GM12878 (cell line): ENCODE results near the gene TFF1. TPM values are rescaled to one million over a fixed set of nuclear protein-coding genes. Genes with fewer than 3 reads are reported as not detected.

Experiments used
- ATAC-seq: fragments of 200-7000 bp; cut with Tn5 transposase; 3 replicates; pipeline ENCODE4 v1.9.1; 2020; ENCODE audit warnings: mild to moderate bottlenecking, moderate library complexity
- BruUV-seq: library from RNA; stranded (reverse); fragments of 400-500 nt; replicated peaks from 2 replicates; lab custom pipeline; 2021; lab: Mats Ljungman, UMichigan
- CTCF ChIA-PET: fragments of 300-600 bp; sonication (Branson Sonifier 250); formaldehyde crosslinking; extraction: SDS; loops from one replicate; lab custom pipeline; 2021; ENCODE audit warnings: inconsistent platforms; lab: Yijun Ruan, JAX
- POLR2A ChIA-PET: fragments of 350-600 bp; formaldehyde crosslinking; extraction: SDS; loops from one replicate; lab custom pipeline; 2021; ENCODE audit warnings: inconsistent platforms; lab: Charles Lee
- RAD21 ChIA-PET: fragments of 300-600 bp; sonication (Branson Sonifier 250); formaldehyde crosslinking; loops from one replicate; lab custom pipeline; 2023; ENCODE audit warnings: antibody characterized with exemption; ENCODE audit not compliant: unreplicated experiment; lab: Charles Lee
- SMC1A ChIA-PET: fragments of 300-600 bp; sonication (Branson Sonifier 250); formaldehyde crosslinking; loops from one replicate; lab custom pipeline; 2023; ENCODE audit not compliant: unreplicated experiment, uncharacterized antibody; lab: Charles Lee
- DNase-seq: peaks from one replicate; pipeline ENCODE4 v3.0.0-alpha.2; 2011; ENCODE audit warnings: low read depth, low spot score
- FAIRE-seq: peaks from 3 replicates; lab custom pipeline; 2011; peaks lifted over from hg19 to GRCh38; lab: Jason Lieb, UNC
- H2AFZ ChIP-seq: 2 replicates; pipeline ENCODE4 v1.6.0; 2011; ENCODE audit warnings: low read depth, low read length, control low read depth; ENCODE audit not compliant: control insufficient read depth
- H3K27ac ChIP-seq: 2 replicates; pipeline ENCODE4 v1.5.1; 2011; ENCODE audit warnings: control low read depth; ENCODE audit not compliant: control insufficient read depth, insufficient read depth
- H3K27me3 ChIP-seq, 2 experiments: replicated peaks in 1 of 2; 2 replicates each; pipeline versions ENCODE4 v1.6.0 to v1.6.1; 2011; ENCODE audit warnings: low read length in 1 of 2; ENCODE audit not compliant: control insufficient read depth in 2 of 2, insufficient read depth in 2 of 2
- H3K36me3 ChIP-seq, 2 experiments: 2 replicates each; pipeline ENCODE4 v1.5.1; 2011; ENCODE audit warnings: low read length in 1 of 2; ENCODE audit not compliant: control insufficient read depth in 2 of 2, insufficient read depth in 2 of 2
- H3K4me1 ChIP-seq: 2 replicates; pipeline ENCODE4 v1.6.1; 2011; ENCODE audit warnings: mild to moderate bottlenecking, low read length, moderate library complexity, mixed read lengths; ENCODE audit not compliant: control insufficient read depth, insufficient read depth
- H3K4me2 ChIP-seq: 2 replicates; pipeline ENCODE4 v1.6.0; 2011; ENCODE audit warnings: control low read depth; ENCODE audit not compliant: control insufficient read depth, insufficient read depth
- H3K4me3 ChIP-seq: fragments of 200-600 bp; sonication (generic); 2 replicates; pipeline ENCODE4 v1.5.1; 2016
- H3K79me2 ChIP-seq: 2 replicates; pipeline ENCODE4 v1.6.0; 2011; ENCODE audit warnings: low read length; ENCODE audit not compliant: control insufficient read depth, insufficient read depth
- H3K9ac ChIP-seq: 2 replicates; pipeline ENCODE4 v1.8.0; 2011; ENCODE audit warnings: low read length, control low read depth, mixed read lengths; ENCODE audit not compliant: control insufficient read depth, insufficient read depth
- H3K9me3 ChIP-seq: replicated peaks from 3 replicates; pipeline ENCODE4 v1.5.1; 2011; ENCODE audit warnings: mild to moderate bottlenecking, low read length; ENCODE audit not compliant: control insufficient read depth, insufficient read depth
- H4K20me1 ChIP-seq: 2 replicates; pipeline ENCODE4 v1.6.0; 2011; ENCODE audit not compliant: control insufficient read depth, insufficient read depth
- ATF7 ChIP-seq: fragments of 450-650 bp; IDR thresholded peaks from 2 replicates; pipeline ENCODE4 v1.6.1; 2016; ENCODE audit warnings: low read depth, mild to moderate bottlenecking
- CBFB ChIP-seq: IDR thresholded peaks from 2 replicates; pipeline ENCODE4 v1.6.1; 2016; ENCODE audit warnings: antibody characterized with exemption, low read depth
- CBX5 ChIP-seq: sonication (generic); IDR thresholded peaks from 2 replicates; pipeline ENCODE4 v1.6.1; 2016; ENCODE audit warnings: low read depth, moderate library complexity, mild to moderate bottlenecking, inconsistent platforms
- CTCF ChIP-seq, 3 experiments: IDR thresholded peaks in 2 of 3; conservative IDR thresholded peaks in 1 of 3; 2 replicates each; pipeline ENCODE4 v1.5.1; 2011; ENCODE audit warnings: low read depth in 3 of 3, low read length in 3 of 3, mild to moderate bottlenecking in 3 of 3, control low read depth in 2 of 3, moderate library complexity in 2 of 3, inconsistent platforms in 1 of 3, mixed read lengths in 1 of 3; ENCODE audit not compliant: control insufficient read depth in 2 of 3, insufficient read depth in 1 of 3; ENCODE audit errors: extremely low read depth in 1 of 3
- HDGF ChIP-seq: fragments of 450-650 bp; IDR thresholded peaks from 2 replicates; pipeline ENCODE4 v1.6.1; 2016; ENCODE audit warnings: antibody characterized with exemption
- MEF2B ChIP-seq: fragments of 450-650 bp; IDR thresholded peaks from 2 replicates; pipeline ENCODE4 v1.6.1; 2018; ENCODE audit warnings: mild to moderate bottlenecking, moderate library complexity; ENCODE audit not compliant: partially characterized antibody, poor library complexity, severe bottlenecking
- MYC ChIP-seq: IDR thresholded peaks from 2 replicates; pipeline ENCODE4 v1.6.1; 2011; ENCODE audit warnings: mild to moderate bottlenecking, low read length, moderate library complexity, inconsistent platforms; ENCODE audit not compliant: insufficient read depth, insufficient replicate concordance, insufficient read length, severe bottlenecking
- RB1 ChIP-seq: fragments of 450-650 bp; formaldehyde crosslinking; IDR thresholded peaks from 2 replicates; pipeline ENCODE4 v1.6.1; 2017; ENCODE audit warnings: mild to moderate bottlenecking, borderline replicate concordance
- RELA ChIP-seq: fragments of 450-650 bp; IDR thresholded peaks from 2 replicates; pipeline ENCODE4 v1.8.0; 2014; ENCODE audit warnings: borderline replicate concordance; ENCODE audit not compliant: partially characterized antibody
- SMARCA5 ChIP-seq: fragments of 450-650 bp; IDR thresholded peaks from 2 replicates; pipeline ENCODE4 v1.6.1; 2017; ENCODE audit warnings: mild to moderate bottlenecking
- TARDBP ChIP-seq: IDR thresholded peaks from 2 replicates; pipeline ENCODE4 v1.6.1; 2016; ENCODE audit warnings: borderline replicate concordance
- TBL1XR1 ChIP-seq: IDR thresholded peaks from 2 replicates; pipeline ENCODE4 v1.6.1; 2012; ENCODE audit warnings: low read depth, low read length, improper control_type of control experiment
- ZBTB40 ChIP-seq: fragments of 450-650 bp; IDR thresholded peaks from 2 replicates; pipeline ENCODE4 v1.6.1; 2016; ENCODE audit warnings: mild to moderate bottlenecking, moderate library complexity, borderline replicate concordance
- WGBS: methylation state at CpG from one replicate; pipeline ENCODE4 v1.1.6; 2016; ENCODE audit warnings: low lambda C conversion rate; ENCODE audit not compliant: insufficient replicate concordance, insufficient coverage; ENCODE audit errors: missing lambda C conversion rate; 5-methylcytosine and 5-hydroxymethylcytosine counted together
- in situ Hi-C: fragments of 300-500 bp; cut with MboI; formaldehyde crosslinking; loops from 9 replicates; pipeline ENCODE4 v1.14.3; 2018; ENCODE audit warnings: mixed read lengths
- intact Hi-C: fragments of 100-400 bp; cut with micrococcal nuclease; formaldehyde crosslinking; loops from one replicate; pipeline ENCODE4 v1.14.2; 2022; ENCODE audit not compliant: unreplicated experiment
- polyA plus RNA-seq, 11 experiments: library from polyadenylated mRNA; depleted of rRNA in 4 of 11; unstranded in 6 of 11; stranded (reverse) in 5 of 11; fragments of >200 nt; fragmentation: Nextera tagmentation in 4 of 11; fragmentation: Illumina TruSeq in 1 of 11; extraction: Ambion mirVana in 4 of 11; extraction: Trizol in 1 of 11; gene quantifications; 1 replicate in 1 of 11; 2 replicates in 10 of 11; pipeline versions ENCODE4 v1.2.1 to v1.2.3, GENCODE V29; 2011 to 2016; ENCODE audit warnings: inconsistent platforms in 2 of 11, missing spikeins in 2 of 11, low read depth in 1 of 11
- total RNA-seq, 4 experiments: library from RNA; depleted of rRNA in 3 of 4; stranded (reverse); fragments of >200 nt in 3 of 4; fragmentation: Illumina TruSeq in 1 of 4; extraction: Trizol in 1 of 4; gene quantifications; 2 replicates each; pipeline versions ENCODE4 v1.2.1 to v1.2.3, GENCODE V29; 2013 to 2021
- TF ChIP-seq, protein P1 (sequence below): IDR thresholded peaks from 2 replicates; pipeline ENCODE4 v1.6.1; 2012; ENCODE audit warnings: mild to moderate bottlenecking, low read depth, low read length

The TFF1 gene
- total and polyA plus RNA-seq, 10 of the 15 experiments (the other 5 are each of a cell fraction or from before 2014, with no cell fraction given), result 0.13 TPM; not detected in 9

- Histone ChIP-seq H3K9me3 (no peaks in the 10 kb centered on the region; the same call in 2 of the 3 replicates), H3K4me3 (no peak overlapping the region), H3K36me3 (no peaks in the 10 kb centered on the region), H4K20me1 (no peaks in the 10 kb centered on the region), H3K27ac (no peak overlapping the region), H3K4me1 (peaks cover 3% of the 10 kb centered on the region), H3K4me2 (no peak overlapping the region), H3K27me3 (no peaks in the 10 kb centered on the region), H3K79me2 (no peaks in the 10 kb centered on the region), H3K9ac (no peak overlapping the region), H2AFZ (no peak overlapping the region)
- CTCF ChIA-PET, result interaction anchor here (2.1 kb wide), 1 partner anchor 12 kb away, joined by 6 read pairs; no protein-coding TSS in a partner anchor
- no TSS peak for BruUV-seq
- FAIRE-seq (no peak), DNase-seq (no peak), ATAC-seq (no peak)
- WGBS, result 16% methylated on average over 4 of the region's 4 CpGs
- in situ Hi-C loops (no loop called here), intact Hi-C loops (no loop called here)
- POLR2A ChIA-PET, result no interaction called here
- RAD21 ChIA-PET, result no interaction called here
- TF ChIP-seq, protein P1, sequence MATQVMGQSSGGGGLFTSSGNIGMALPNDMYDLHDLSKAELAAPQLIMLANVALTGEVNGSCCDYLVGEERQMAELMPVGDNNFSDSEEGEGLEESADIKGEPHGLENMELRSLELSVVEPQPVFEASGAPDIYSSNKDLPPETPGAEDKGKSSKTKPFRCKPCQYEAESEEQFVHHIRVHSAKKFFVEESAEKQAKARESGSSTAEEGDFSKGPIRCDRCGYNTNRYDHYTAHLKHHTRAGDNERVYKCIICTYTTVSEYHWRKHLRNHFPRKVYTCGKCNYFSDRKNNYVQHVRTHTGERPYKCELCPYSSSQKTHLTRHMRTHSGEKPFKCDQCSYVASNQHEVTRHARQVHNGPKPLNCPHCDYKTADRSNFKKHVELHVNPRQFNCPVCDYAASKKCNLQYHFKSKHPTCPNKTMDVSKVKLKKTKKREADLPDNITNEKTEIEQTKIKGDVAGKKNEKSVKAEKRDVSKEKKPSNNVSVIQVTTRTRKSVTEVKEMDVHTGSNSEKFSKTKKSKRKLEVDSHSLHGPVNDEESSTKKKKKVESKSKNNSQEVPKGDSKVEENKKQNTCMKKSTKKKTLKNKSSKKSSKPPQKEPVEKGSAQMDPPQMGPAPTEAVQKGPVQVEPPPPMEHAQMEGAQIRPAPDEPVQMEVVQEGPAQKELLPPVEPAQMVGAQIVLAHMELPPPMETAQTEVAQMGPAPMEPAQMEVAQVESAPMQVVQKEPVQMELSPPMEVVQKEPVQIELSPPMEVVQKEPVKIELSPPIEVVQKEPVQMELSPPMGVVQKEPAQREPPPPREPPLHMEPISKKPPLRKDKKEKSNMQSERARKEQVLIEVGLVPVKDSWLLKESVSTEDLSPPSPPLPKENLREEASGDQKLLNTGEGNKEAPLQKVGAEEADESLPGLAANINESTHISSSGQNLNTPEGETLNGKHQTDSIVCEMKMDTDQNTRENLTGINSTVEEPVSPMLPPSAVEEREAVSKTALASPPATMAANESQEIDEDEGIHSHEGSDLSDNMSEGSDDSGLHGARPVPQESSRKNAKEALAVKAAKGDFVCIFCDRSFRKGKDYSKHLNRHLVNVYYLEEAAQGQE, result no peak
- TF ChIP-seq CBFB (no peak), CBX5 (no peak), HDGF (no peak), ATF7 (no peak), TARDBP (no peak), SMARCA5 (no peak), RELA (no peak), CTCF (IDR thresholded peaks at IDR 0.05 in 2 of 3, conservative IDR thresholded peaks at IDR 0.05 in 1 of 3; ENCODE audit: control insufficient read depth in 2 of 3, extremely low read depth in 1 of 3, insufficient read depth in 1 of 3, low read depth in 3 of 3, low read length in 3 of 3) (no peak), MYC (no peak), MEF2B (no peak), RB1 (no peak), TBL1XR1 (no peak), ZBTB40 (no peak)
- SMC1A ChIA-PET, result no interaction called here
Observed at GRCh38 chr21:42321845-42322244, 44.5 kb downstream of the TFF1 start.
